HG03460 (cell line): Measurements from ENCODE around the gene IFITM5.
"Not testable (repeated sequence)": the region's sequence is repeated elsewhere in the genome, so short reads cannot be mapped to it uniquely, and the experiment has no call there.

Experiments
- ATAC-seq: cut with Tn5 transposase; IDR thresholded peaks from one replicate; pipeline ENCODE4 v1.9.1; 2021; ENCODE audit not compliant: unreplicated experiment

IFITM5 gene

DNA sequence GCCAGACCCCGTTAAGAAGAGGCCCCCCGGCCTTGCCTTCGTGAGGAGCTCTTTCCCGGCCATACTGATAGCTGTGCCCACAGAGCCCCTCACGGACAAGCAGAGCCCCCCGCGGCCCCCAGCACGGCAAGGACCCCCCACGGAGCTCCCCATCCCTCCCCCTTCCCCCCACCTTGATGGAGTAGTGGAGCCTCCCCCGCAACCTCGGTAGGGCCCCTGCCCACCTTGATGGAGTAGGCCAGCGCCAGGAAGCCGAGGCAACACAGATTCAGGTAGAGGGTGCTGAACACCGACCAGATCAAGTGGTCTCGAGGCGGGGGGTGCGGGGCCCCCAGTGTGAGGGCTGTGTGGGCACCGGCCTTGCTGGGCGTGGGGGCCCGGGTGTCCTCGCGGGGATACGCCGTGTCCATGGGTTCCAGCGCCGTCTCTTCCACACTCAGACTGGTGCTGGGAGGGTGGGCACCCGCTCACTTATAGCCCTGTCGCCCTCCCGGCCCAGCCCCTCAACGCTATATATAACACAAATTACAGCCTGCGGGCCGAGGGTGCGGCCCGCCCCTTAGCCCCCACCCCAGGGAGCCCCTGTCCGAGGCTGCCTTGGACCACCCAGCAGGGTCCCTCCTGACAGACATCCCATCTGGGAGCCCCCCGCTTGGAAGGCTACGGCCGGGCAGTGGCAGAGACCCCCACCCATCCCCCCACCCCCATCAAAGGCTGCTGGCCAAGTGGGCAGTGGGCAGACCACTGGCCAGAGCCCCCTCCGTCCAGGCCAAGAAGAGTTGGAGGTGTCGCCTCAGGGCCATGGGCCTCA, at the start of gene IFITM5:
IFITM5 (minus strand) TSS at position 446 of the 811 bp plus-strand sequence; CDS start at position 410, 36 bp downstream.
- ATAC-seq: no peak

DNA sequence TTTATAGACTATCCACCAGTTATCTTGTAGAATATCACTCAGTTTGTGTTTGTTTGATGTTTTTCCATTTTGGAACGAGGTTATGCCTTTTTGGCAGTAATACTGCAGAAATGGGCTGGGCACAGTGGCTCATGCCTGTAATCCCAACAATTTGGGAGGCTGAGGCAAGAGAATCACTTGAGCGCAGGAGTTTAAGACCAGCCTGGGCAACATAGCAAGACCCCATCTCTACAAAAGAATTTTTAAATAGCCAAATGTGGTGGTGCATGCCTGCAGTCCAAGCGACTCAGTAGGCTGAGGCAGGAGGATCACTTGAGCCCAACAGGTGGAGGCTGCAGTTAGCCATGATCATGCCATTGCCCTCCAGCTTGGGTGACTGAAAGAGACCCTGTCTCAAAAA, 47.2 kb upstream of the IFITM5 start:
- ATAC-seq: no peak

DNA sequence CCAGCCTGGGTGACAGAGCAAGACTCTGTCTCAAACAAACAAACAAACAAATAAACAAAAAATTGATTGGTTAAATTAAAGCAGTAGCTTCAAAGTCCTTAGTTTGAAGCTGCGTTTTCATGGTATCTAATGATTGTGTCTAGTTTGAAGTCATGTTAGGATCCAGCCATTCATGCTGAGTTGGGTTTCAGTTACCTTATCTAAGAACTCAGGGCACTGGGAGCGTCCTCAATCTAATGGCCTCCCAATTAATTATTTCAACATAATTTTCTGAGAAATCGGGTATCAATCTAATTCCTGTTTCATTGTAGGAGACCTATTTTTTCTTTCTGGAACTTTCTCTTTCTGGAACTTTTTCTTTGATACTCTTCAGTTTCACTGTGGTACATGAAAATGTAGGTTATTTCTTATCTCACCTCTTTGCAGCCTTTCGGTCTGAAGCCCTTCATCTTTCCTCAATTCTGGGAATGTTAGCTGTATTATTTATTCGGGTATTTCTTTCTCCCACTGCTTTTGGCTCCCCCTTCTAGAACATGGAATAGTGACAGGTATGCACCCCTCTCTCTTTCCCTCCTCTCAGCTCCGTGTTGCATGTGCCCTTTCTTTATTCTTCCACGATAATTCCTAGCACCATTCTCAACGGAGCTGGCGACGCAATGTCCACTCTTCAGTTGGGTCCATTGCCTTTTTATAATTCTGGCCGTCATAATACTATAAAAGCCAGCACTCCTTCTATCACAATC, 45.7 kb upstream of the IFITM5 start:
- no peak for ATAC-seq

- no peak for ATAC-seq
Measured at GRCh38 chr11:342328-342727, 43.0 kb upstream of the IFITM5 start.

- no peak for ATAC-seq
Measured at GRCh38 chr11:340539-341512, 41.5 kb upstream of the IFITM5 start.

DNA sequence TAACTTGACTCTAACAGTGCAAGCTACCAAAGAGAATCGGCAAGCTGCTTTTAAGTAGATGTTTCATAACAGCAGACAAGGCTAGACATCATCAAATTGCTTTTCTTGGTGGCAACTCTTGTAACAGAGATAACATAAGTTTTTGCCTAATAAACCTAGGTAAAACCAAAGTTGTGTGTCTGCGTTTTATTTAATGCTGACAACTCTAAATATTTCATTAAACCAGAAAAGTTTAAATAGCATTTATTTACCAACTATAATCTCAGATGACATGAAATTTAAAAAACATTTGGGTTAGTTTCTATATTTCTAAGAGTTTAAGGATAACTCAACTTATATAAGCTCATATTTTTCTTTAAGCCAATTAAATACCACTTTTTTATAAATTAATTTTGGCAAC, 40.6 kb upstream of the IFITM5 start:
- ATAC-seq: no peak

DNA sequence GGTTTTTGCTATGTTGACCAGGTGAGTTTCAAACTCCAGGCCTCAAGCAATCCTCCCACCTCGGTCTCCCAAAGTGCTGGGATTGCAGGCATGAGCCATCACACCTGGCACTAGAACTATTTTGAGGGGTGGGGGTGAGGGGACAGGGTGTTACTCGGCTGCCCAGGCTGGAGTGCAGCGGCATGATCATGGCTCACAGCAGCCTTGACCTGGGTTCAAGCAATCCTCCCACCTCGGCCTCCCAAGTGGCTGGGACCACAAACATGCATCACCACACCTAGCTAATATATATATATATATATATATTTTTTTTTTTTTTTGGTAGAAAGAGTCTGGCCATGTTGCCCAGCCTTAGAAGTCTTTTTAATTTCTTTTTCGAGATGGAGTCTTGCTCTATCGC, 38.4 kb upstream of the IFITM5 start:
- no peak for ATAC-seq

DNA sequence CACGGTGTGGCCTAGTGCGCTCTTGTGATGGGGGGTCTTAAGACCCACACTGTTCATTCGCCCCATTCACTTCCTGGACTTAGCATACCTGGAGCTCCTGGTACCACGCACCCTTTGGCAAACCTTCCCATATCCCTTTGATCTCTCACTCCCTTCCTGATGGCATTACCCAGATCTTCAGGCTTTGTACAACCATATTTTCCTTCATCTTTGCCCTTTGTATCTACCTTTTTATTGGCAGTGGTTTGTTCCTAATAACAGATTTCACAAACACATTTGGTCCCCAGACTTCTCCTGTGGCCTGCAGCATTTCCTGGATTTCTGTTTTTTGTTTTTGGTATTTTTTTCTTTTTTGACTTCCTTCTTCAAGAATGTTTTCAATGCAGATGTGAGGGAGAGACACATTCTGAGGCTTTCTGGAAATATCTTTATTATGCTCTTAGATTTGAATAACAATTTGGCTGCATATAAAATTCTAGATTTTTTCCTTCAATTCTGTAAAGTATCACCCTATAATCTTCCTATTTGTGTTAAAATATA, 37.4 kb upstream of the IFITM5 start:
- ATAC-seq: no peak

DNA sequence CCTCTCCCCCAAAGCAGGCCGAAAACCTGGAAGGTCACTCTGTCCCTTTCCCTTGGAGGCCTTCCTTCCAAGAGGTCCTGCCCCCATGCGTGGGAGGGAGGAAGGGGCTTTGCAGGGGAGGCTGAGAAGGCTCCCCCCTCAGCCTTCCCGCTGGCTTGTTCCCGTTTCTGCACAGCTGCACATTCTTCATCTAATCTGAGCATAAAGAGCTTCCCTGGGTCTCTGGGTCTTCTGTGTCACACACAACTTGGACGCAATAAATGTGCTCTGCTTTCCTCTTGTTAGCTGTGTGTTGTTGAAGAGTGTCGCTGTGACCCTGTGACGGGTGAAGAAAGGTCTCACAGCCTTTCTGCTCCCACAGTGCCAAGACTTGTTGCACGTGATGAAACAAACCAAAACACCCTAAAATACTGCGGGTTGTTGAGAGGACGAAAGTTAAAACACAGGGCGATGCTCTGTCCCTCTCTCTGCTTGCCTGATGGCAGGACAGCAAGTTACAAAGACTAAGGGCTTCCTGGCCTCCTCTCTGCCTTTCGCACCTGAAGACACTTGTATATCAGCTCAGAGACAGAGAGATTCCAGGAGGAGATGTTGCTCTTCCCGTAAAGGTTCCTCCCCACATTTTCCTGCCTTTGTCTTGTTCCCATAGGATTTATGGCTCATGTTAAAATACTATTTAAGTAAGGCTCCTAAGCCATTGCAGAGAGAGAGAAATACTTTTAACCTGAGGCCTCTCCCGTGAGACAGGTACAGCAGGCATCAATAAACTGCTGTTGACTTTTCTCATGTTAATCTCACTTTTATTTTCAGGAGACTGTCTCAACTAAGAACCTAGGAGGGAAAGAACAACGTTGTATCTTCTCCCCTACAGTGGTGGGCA, 36.7 kb upstream of the IFITM5 start:
- no peak for ATAC-seq

DNA sequence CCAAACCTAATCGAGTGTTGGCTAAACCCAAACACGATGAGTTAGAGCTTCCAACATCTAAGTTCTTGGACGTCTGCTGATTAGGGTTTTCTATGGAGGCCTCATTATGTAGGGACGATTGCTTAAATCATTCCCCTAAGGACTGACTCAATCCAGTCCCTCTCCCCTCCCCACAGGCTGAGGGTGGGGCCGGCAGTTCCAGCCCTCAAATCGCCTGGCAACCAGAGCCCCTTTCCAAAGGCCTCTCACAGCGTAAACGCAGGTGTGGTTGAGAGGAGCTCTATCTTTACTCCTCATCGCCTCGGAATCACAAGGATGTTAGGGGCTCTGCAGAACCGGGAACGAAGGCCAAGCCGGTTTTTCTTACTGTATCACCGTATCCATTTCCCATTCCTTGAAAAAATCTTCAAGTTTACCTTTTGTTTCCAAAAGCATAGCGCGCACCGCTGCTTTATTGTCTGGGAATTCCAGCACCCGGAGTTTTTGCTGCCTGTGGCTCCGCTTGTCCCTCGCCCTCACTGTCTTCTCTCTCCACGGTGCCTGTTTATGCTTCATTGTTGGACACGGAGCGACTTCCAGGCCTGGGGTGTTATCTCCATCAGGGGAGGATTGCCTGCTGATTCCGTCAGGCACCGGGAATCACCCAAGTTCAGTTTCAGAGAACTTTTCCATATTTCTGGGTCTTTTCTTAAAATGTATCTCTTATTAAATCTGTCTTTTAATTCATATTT, 35.1 kb upstream of the IFITM5 start:
- no peak for ATAC-seq

DNA sequence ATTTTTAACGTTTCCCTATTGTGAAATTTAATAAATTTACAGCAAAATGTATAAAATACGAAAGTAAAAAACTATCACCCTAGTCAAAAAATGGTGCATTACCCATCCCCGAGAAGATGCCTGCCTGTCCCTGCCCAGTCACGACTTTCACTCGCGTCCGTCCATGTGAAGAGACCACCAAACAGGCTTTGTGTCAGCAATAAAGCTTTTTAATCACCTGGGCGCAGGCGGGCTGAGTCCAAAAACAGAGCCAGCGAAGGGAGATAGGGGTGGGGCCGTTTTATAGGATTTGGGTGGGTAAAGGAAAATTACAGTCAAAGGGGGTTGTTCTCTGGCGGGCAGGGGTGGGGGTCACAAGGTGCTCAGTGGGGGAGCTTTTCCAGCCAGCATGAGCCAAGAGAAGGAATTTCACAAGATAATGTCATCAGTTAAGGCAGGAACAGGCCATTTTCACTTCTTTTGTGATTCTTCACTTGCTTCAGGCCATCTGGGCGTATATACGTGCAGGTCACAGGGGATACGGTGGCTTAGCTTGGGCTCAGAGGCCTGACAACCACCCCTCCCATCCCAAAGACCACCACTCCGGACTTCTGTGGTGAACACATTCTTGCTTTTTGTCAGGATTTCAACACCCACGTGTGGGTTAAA, 34.4 kb upstream of the IFITM5 start:
- not testable (repeated sequence) for ATAC-seq

DNA sequence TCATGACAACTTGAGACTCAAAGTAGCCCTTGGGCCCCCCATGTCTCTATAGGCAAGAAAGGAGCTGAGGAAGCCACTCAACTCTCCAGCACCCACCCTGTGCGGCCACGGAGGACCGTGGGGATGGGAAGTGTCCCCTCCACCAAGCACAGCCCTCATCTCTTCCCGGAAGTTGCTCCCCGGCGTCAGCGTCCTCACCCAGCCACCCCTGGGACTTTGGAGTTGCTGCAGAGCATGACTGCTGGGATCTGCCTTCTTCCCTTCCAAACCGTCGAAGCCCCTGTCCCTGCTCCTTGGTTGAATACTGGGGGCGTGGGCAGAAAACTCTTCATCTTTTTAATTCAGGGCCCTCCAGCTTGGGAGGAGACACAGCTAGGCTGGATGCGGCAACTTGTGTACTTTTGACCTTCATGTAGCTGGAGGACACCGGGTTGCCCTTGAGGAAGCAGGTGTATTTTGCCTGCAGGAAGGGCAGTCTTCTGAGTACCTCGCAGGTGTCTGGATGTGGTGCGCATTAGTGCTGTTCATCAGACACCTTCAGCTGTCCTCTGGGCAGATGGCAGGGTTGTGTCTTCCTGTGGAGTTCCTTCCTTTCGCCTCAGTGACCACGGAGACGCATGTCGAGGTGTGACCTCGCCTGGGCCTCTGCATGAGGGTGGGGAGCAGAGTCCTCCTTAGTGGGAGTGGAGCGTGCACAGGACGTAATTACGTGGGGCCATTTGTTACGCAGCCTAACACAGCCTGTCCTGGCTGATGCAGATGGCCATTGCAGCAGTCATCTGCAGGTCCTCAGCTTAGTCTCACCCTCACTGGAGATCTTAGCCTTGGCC, 33.5 kb upstream of the IFITM5 start:
- ATAC-seq: no peak

GRCh38 chr11:331358-332060, 32.2 kb upstream of the IFITM5 start:
- no peak for ATAC-seq

DNA sequence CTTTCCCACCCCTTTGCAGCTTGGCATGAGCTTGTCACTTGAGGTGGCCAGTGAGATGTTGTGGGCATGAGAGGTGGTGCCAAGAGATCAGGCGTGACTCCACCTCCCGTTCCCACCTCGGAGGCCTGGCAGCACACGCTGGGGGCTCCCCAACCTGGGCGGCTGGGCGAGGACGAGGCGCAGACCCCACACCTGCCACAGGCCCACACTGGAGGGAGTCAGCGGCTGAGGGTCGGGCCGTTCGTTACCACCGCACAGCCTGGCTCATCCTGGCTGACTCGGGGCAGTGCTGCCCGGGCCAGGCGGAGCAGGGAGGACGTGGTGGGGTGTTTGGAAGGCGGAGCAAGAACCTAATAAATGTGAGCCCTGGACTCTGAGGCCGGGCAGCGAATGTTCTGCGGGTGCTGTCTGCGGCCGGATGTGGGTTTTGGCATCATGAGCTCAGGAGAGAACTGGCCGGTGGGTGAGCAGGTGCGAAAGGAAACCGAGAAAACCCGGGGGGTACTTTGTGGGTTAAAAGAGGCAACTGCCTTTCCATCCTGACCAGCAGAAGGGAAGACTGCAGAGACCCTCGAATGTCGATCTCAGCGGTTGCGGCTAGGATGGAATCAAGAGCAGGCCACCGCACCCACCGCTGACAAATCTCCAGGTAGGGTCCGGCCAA, 31.5 kb upstream of the IFITM5 start:
- ATAC-seq: no peak

DNA sequence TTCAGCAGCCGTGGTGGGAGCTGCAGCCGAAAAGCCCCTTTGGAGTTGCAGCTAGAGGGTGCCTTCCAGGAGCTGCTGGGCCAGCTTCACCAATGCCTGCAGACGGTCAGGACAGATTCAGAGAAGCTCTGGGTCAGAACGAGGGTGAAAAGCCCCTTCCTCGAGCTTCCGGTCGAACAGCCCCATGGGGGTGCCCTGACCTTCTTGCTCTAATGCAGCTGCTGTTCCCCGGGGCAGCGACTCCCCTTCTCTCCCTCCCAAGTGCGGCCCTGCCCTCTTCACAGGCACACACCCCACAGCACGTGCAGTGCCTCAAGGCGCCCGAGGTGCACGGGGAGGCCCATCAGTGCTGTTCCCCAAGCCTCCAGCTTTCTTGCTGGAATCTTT, 31.0 kb upstream of the IFITM5 start:
- ATAC-seq: no peak

DNA sequence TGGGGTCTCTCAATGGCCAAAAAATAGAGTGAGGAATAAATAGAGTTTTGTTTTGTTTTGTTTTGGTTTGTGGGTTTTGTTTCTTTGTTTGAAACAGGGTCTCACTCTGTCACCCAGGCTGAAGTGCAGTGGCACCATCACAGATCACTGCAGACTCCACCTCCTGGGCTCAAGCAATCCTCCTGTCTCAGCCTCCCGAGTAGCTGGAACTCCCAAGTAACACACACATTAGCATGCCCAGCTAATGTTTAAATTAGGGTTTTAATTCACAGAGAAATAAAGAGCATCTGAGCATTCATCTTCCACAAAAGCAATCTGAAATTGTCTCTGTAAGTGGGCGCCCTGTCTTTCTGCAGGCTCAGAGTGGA, 30.5 kb upstream of the IFITM5 start:
- ATAC-seq: no peak
